Activated CD4-positive, alpha-beta T cell treated with anti-CD3 and anti-CD28 coated beads, Interleukin-2, amount 10 ng/mL, durations not matched to agents 7 days and 5 days (primary cell): ENCODE data around the gene ZFAND6. TPM values are rescaled to one million over a fixed set of nuclear protein-coding genes. Genes with fewer than 3 reads are reported as not detected.

Experiments used
- CTCF ChIA-PET: fragments of 350-600 bp; sonication (Branson Sonifier 250); formaldehyde crosslinking; loops from one replicate; lab custom pipeline; 2021; ENCODE audit warnings: antibody characterized with exemption; lab: Charles Lee
- POLR2A ChIA-PET: fragments of 350-600 bp; sonication (Branson Sonifier 250); formaldehyde crosslinking; loops from one replicate; lab custom pipeline; 2021; ENCODE audit warnings: antibody characterized with exemption; lab: Charles Lee
- DNase-seq: peaks from one replicate; pipeline ENCODE4 v3.0.0-alpha.2; 2020
- H3K27ac Mint-ChIP-seq: one replicate; pipeline ENCODE4 v1.8.0; 2021; ENCODE audit warnings: mild to moderate bottlenecking, moderate library complexity, mixed read lengths
- H3K27me3 Mint-ChIP-seq: one replicate; pipeline ENCODE4 v1.8.0; 2021; ENCODE audit warnings: mixed read lengths
- H3K36me3 Mint-ChIP-seq: one replicate; pipeline ENCODE4 v1.8.0; 2021; ENCODE audit warnings: low read depth, mixed read lengths
- H3K4me1 Mint-ChIP-seq: one replicate; pipeline ENCODE4 v1.8.0; 2021; ENCODE audit warnings: mixed read lengths
- H3K4me3 Mint-ChIP-seq: one replicate; pipeline ENCODE4 v1.8.0; 2021; ENCODE audit warnings: mild to moderate bottlenecking, moderate library complexity, mixed read lengths
- H3K9me3 Mint-ChIP-seq: one replicate; pipeline ENCODE4 v1.8.0; 2021; ENCODE audit warnings: mixed read lengths
- total RNA-seq, 2 experiments: library from RNA; stranded (reverse); gene quantifications; one replicate each; pipeline ENCODE4 v1.2.3, GENCODE V29; 2021

Gene ZFAND6
- total RNA-seq, 2 experiments from 2014 or later, result 49.3 to 56.4 TPM

- Mint-ChIP-seq H3K27ac (no peak overlapping the region), H3K27me3 (no peaks in the 10 kb centered on the region), H3K4me1 (peaks cover 57% of the 10 kb centered on the region), H3K9me3 (no peaks in the 10 kb centered on the region), H3K36me3 (peaks cover 27% of the 10 kb centered on the region), H3K4me3 (no peak overlapping the region)
- DNase-seq, result no peak
- CTCF ChIA-PET, result interaction anchor here (0.8 to 1.3 kb wide), 2 partner anchors 9 to 17 kb away, joined by 4 read pairs; no protein-coding TSS in a partner anchor
- POLR2A ChIA-PET, result no interaction called here
These were observed 96.8 kb downstream of the ZFAND6 start for GRCh38 chr15:80156176-80156720.

DNA sequence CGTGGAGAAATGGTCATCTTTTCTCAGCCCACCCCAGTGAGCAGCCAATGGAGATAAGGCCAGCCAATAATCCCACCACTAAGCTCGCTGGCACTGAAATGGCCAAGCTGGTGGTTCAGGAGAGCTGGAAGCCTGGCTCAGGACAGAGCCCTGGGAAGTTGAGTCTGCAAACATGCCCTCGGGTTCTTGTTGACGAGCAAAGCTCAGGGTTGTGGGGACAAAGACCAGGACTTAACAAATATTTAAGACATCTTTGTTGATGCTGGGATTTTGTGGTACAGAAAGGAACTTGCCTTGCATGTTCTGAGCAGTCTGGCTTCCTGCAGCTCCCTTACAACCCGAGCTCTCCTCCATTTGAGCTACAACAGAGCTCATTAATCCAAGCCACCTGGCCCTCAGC, 97.7 kb downstream of the ZFAND6 start:
- CTCF ChIA-PET, result interaction anchor here (0.8 to 1.4 kb wide), 3 partner anchors 8 to 304 kb away, joined by 3 to 4 read pairs (median 4); no protein-coding TSS in a partner anchor
- POLR2A ChIA-PET, result no interaction called here
- no peak for DNase-seq
- Mint-ChIP-seq H3K36me3 (peaks cover 35% of the 10 kb centered on the region), H3K4me3 (no peak overlapping the region), H3K27ac (no peak overlapping the region), H3K4me1 (peaks cover 55% of the 10 kb centered on the region), H3K27me3 (no peaks in the 10 kb centered on the region), H3K9me3 (no peaks in the 10 kb centered on the region)

- H3K27ac Mint-ChIP-seq, result peak overlapping the region; percentile 1
- H3K4me3 Mint-ChIP-seq, result no peak overlapping the region
- ChIA-PET CTCF (interaction anchor here (0.6 to 2.4 kb wide), 3 partner anchors 14 to 98 kb away, joined by 3 to 11 read pairs (median 3); no protein-coding TSS in a partner anchor), POLR2A (no interaction called here)
- peaks cover 41% of the 10 kb centered on the region for H3K4me1 Mint-ChIP-seq
- no peaks in the 10 kb centered on the region for H3K27me3 Mint-ChIP-seq
- peaks cover 55% of the 10 kb centered on the region for H3K36me3 Mint-ChIP-seq
- no peak for DNase-seq
- no peaks in the 10 kb centered on the region for H3K9me3 Mint-ChIP-seq
These were observed 99.8 kb downstream of the ZFAND6 start for GRCh38 chr15:80159301-80159700.

DNA sequence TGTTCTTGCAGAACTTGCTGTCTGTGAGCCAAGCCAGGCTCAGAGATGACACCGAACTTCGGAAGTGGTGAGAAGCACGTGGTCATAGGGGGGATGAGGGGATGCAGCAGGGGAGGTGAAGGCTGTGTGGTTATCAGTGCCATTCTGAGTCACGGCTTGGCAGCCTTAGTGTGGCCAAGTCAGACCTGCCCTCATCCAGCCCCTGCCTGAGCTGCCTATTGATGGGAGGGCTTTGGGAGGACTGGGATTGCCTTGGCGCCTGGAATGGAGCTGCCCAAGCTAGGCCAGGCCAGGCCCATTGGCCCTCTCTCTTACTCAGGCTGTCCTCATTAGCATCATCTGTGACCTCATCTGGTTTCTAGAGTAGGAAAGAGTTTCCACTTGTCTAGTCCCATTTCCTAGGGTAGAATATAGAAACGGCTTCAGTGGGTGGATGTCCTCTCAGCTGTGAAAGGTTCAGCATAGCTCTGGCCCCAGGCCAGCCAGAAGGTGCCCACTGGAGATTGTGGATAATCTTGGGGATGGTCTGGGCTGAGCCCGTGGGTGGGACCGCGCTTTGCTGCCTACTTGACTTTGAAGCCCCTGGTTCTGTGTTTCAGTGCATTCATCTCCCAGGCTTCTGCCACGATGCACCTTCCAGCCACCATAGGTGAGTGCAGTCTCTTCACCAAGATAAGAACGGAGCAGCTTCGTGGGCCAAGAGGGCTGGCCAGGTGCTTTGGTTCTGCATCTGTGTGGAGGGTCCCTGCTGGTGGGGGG, 100.5 kb downstream of the ZFAND6 start:
- no peak for DNase-seq
- peaks cover 34% of the 10 kb centered on the region for H3K4me1 Mint-ChIP-seq
- POLR2A ChIA-PET, result interaction anchor here (0.7 to 1.4 kb wide), 2 partner anchors 8 to 531 kb away, joined by 3 to 9 read pairs; no protein-coding TSS in a partner anchor

DNA sequence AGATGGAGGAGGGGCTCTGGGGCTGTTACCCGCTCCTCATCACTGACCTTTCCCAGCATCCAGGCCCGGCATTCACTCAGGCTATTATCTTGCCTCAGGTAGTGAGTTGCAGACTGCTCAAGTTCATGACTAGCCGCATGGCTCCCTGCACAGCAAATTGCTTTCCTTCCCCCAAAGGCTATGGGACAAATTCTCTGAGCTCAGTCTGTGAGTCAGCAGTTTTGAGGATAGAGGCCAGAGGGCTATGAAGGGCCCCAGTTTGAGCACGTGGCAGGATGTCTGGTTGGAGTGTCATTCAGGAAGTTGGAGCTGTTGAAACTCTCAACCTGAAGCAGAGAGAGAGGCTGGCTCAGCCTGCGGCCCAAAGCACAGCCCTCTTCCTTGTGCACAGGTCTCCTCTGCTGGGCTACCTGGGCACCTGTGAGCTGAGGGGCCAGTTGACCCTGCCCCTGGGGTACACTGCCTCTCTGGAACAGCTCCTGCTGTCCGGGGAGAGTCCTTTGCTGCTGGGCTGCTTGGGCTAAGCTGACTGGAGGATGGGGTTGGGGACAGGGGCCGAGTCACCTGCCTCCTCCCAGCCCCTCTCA, 101.2 kb downstream of the ZFAND6 start:
- DNase-seq, result peak; percentile 58
- Mint-ChIP-seq H3K27ac (peak overlapping the region; percentile 82), H3K36me3 (peaks cover 57% of the 10 kb centered on the region), H3K4me1 (peaks cover 27% of the 10 kb centered on the region), H3K4me3 (no peak overlapping the region), H3K9me3 (no peaks in the 10 kb centered on the region), H3K27me3 (no peaks in the 10 kb centered on the region)
- CTCF ChIA-PET, result interaction anchor here (0.9 to 2.4 kb wide), 7 partner anchors 9 to 286 kb away, joined by 3 to 11 read pairs (median 3); no protein-coding TSS in a partner anchor
- POLR2A ChIA-PET, result interaction anchor here (0.5 to 1.4 kb wide), 3 partner anchors 9 to 532 kb away, joined by 3 to 9 read pairs (median 4); no protein-coding TSS in a partner anchor

More for the DNA sequence above, 100.5 kb downstream of the ZFAND6 start:
- H3K27ac Mint-ChIP-seq, result peak overlapping the region; percentile 82
- H3K27me3 Mint-ChIP-seq, result no peaks in the 10 kb centered on the region
- H3K9me3 Mint-ChIP-seq, result no peaks in the 10 kb centered on the region
- CTCF ChIA-PET, result interaction anchor here (0.9 to 2.4 kb wide), 7 partner anchors 8 to 285 kb away, joined by 3 to 11 read pairs (median 3); no protein-coding TSS in a partner anchor
- peaks cover 57% of the 10 kb centered on the region for H3K36me3 Mint-ChIP-seq
- no peak overlapping the region for H3K4me3 Mint-ChIP-seq

DNA sequence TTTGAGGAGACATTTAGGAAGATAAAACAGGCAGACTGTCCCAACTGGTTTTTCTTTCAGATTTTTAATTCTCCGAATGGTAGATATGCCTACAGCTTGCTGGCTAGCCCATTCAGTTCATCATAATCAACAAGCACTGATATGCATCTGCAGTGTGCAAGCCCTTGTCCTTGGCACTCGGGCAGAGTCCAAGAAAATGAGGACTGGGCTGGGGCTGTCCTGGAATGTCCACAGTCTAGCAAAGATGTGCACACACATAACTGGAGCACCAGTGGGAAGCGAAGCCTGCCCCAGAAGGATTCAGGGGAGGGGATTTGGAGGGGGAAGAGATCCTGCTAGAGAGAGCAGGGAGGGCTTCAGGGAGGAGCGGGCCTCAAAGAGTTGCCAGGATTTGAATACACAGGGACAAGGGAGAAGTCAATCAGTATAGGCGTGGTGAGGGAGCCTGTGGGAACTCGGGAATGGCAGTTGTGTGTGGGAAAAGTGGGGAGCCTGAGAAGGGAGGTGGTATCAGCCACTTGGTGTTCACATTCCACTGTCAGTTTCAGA, 102.1 kb downstream of the ZFAND6 start:
- POLR2A ChIA-PET, result interaction anchor here (1.4 kb wide), 1 partner anchor 9 kb away, joined by 9 read pairs; no protein-coding TSS in a partner anchor

GRCh38 chr15:80162059-80162554, 102.6 kb downstream of the ZFAND6 start:
- ChIA-PET CTCF (interaction anchor here (1.0 kb wide), 1 partner anchor 14 kb away, joined by 6 read pairs; no protein-coding TSS in a partner anchor), POLR2A (no interaction called here)
- H3K27me3 Mint-ChIP-seq, result no peaks in the 10 kb centered on the region
- H3K27ac Mint-ChIP-seq, result no peak overlapping the region
- H3K4me3 Mint-ChIP-seq, result no peak overlapping the region
- no peaks in the 10 kb centered on the region for H3K9me3 Mint-ChIP-seq
- peaks cover 53% of the 10 kb centered on the region for H3K36me3 Mint-ChIP-seq
- peaks cover 26% of the 10 kb centered on the region for H3K4me1 Mint-ChIP-seq
- DNase-seq, result no peak

More for the DNA sequence above, 102.1 kb downstream of the ZFAND6 start:
- H3K27me3 Mint-ChIP-seq, result no peaks in the 10 kb centered on the region
- H3K36me3 Mint-ChIP-seq, result peaks cover 53% of the 10 kb centered on the region
- H3K4me3 Mint-ChIP-seq, result no peak overlapping the region
- H3K9me3 Mint-ChIP-seq, result no peaks in the 10 kb centered on the region
- CTCF ChIA-PET, result interaction anchor here (0.7 to 2.4 kb wide), 6 partner anchors 11 to 304 kb away, joined by 3 to 11 read pairs (median 6); no protein-coding TSS in a partner anchor
- DNase-seq, result no peak
- H3K27ac Mint-ChIP-seq, result peak overlapping the region; percentile 82
- H3K4me1 Mint-ChIP-seq, result peaks cover 26% of the 10 kb centered on the region

- Mint-ChIP-seq H3K4me1 (peaks cover 26% of the 10 kb centered on the region), H3K27ac (no peak overlapping the region), H3K36me3 (peaks cover 52% of the 10 kb centered on the region), H3K9me3 (no peaks in the 10 kb centered on the region), H3K4me3 (no peak overlapping the region), H3K27me3 (no peaks in the 10 kb centered on the region)
- ChIA-PET CTCF (interaction anchor here (0.6 to 1.5 kb wide), 3 partner anchors 216 to 310 kb away, joined by 3 read pairs; no protein-coding TSS in a partner anchor), POLR2A (interaction anchor here (0.7 kb wide), 1 partner anchor 9 kb away, joined by 3 read pairs; no protein-coding TSS in a partner anchor)
- DNase-seq, result no peak
These were observed 103.7 kb downstream of the ZFAND6 start for GRCh38 chr15:80163217-80163616.

DNA sequence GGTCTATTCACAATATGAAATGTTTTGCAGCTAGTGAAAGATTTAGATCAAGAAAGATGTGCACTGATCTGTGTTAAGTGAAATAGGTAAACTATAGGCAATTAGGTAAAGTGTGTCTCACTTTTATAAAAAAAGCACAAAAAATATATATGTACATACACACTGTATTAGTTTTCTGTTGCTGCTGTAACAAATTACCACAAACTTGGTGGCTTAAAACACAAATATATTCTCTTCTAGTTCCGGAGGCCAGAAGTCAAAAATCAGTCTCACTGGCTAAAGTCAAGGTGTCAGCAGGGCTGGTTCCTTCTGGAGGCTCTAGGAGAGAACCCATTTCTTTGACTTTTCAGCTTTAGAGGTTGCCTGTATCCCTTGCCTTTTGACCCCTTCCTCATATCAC, 104.4 kb downstream of the ZFAND6 start:
- Mint-ChIP-seq H3K4me1 (peaks cover 26% of the 10 kb centered on the region), H3K27me3 (no peaks in the 10 kb centered on the region), H3K4me3 (no peak overlapping the region), H3K9me3 (no peaks in the 10 kb centered on the region), H3K27ac (no peak overlapping the region), H3K36me3 (peaks cover 50% of the 10 kb centered on the region)
- no peak for DNase-seq
- ChIA-PET POLR2A (no interaction called here), CTCF (interaction anchor here (0.6 to 1.5 kb wide), 3 partner anchors 10 to 268 kb away, joined by 3 read pairs; no protein-coding TSS in a partner anchor)

DNA sequence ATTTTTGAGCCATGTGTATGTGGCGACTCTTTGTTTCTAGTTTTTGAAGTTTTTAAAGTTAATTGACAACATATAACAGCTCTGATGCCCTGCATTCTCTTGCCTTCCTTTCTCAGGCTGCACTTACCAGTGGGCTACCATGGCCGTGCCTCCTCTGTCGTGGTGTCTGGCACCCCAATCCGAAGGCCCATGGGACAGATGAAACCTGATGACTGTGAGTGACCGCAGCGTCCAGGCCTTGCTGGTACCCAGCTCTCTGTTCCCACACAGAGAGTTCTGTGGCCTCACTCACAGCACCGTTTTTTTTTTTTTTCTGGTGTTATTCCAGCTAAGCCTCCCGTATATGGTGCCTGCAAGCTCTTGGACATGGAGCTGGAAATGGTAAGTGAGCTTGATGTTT, 108.5 kb downstream of the ZFAND6 start:
- ChIA-PET POLR2A (interaction anchor here (0.6 kb wide), 1 partner anchor 10 kb away, joined by 4 read pairs; no protein-coding TSS in a partner anchor), CTCF (no interaction called here)
- H3K4me1 Mint-ChIP-seq, result no peaks in the 10 kb centered on the region
- H3K4me3 Mint-ChIP-seq, result no peak overlapping the region
- H3K9me3 Mint-ChIP-seq, result no peaks in the 10 kb centered on the region
- H3K36me3 Mint-ChIP-seq, result peaks cover 22% of the 10 kb centered on the region
- no peak for DNase-seq
- H3K27me3 Mint-ChIP-seq, result no peaks in the 10 kb centered on the region
- no peak overlapping the region for H3K27ac Mint-ChIP-seq

DNA sequence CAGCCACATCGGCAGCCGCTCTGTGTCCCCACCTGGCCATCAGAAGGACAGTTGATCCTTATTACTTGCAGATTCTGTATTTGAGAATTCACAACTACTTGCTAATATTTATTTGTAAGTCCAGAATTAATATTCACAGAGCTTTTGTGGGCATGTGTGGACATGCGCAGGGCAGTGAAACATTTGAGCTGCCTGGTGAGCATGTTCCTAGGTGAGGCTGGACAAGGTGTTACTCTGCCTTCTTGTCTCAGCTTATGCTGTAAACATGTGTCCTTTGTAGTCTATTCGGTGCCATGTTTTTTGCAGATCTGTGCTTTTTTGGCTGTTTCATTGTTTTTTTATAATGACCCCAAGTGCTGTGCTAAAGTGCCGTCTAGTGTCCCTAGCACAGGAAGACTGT, 108.9 kb downstream of the ZFAND6 start:
- POLR2A ChIA-PET, result interaction anchor here (0.6 kb wide), 1 partner anchor 10 kb away, joined by 4 read pairs; no protein-coding TSS in a partner anchor
- H3K27me3 Mint-ChIP-seq, result no peaks in the 10 kb centered on the region
- peaks cover 2% of the 10 kb centered on the region for H3K4me1 Mint-ChIP-seq

More for the DNA sequence above, 108.9 kb downstream of the ZFAND6 start:
- Mint-ChIP-seq H3K4me3 (no peak overlapping the region), H3K9me3 (no peaks in the 10 kb centered on the region), H3K27ac (no peak overlapping the region), H3K36me3 (peaks cover 17% of the 10 kb centered on the region)
- DNase-seq, result no peak
- CTCF ChIA-PET, result no interaction called here
